Urothelium cell line (cell line): Measurements from ENCODE around the gene NCKAP5L.

ENCODE experiments used
- DNase-seq: peaks from one replicate; pipeline ENCODE4 v3.0.0; 2011; ENCODE audit warnings: low spot score, mixed read lengths
- FAIRE-seq: peaks from 2 replicates; lab custom pipeline; 2011; peaks lifted over from hg19 to GRCh38; lab: Jason Lieb, UNC

NCKAP5L gene

DNA sequence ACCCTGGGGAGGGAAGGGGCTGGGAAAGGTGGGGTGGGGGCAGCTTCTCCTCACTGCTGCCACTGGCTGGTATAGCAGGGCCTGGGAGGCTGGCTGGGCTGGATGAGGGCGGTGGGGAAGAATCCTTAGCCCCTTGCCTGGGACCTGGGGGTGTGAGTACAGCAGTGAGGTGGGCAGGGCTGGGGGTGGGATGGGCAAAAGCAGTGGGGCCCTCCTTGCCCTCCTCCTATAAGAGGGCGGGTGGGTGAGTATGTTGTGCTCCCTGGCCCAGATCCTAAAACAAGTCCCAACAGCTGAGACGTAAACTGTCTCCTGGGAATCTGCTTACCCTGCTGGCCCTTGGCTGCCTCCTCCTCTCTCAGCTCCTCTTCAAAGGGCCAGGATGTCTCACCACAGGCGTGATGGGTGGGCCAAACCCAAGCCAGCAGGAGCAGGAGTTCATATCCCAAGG, 2.2 kb downstream of the NCKAP5L start:
- FAIRE-seq (no peak), DNase-seq (no peak)

- FAIRE-seq (no peak), DNase-seq (no peak)
Measured at GRCh38 chr12:49825360-49825970, 2.7 kb downstream of the NCKAP5L start.

DNA sequence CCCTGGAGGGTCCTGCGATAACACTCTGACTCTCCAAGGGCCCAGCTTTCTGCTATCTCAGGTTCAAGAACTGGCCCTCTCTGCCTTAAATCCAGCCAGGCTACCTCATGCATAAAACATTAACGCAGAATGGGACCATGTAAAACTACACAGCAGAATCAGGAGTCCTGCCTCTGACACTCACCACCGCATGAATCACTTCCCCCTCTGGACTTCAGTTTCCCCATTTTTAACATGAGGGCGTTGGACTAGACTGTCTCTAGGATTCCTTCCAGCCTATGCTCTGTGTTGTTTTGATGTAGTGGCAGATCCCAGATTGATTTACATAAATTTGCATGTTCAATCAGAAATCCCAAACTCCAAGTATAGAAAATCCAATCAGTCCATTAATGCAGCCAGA, 3.3 kb downstream of the NCKAP5L start:
- no peak for DNase-seq
- no peak for FAIRE-seq

- FAIRE-seq, result no peak
- no peak for DNase-seq
Measured at GRCh38 chr12:49824416-49824815, 3.8 kb downstream of the NCKAP5L start.

DNA sequence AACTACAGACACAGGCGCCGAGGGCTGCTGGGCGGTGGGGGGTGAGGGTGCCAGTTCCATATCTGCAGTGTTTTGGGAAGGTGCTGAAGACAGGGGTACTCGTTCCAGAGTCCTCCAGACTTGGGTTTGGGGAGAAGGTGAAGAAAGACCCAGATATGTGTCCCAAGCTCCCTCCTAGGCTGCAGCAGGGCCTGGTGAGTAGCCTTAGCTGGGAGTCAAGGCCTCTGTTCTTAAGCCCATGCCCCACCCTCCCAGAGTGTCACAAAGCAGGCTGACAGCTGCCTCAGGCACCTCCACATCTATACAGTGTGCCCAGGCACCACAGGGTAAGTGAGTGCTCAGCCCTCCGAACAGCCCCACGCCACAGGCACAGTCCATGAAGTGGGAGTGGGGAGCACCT, 4.3 kb downstream of the NCKAP5L start:
- FAIRE-seq, result no peak
- DNase-seq, result no peak

GRCh38 chr12:49823350-49823749, 4.9 kb downstream of the NCKAP5L start:
- DNase-seq (no peak), FAIRE-seq (no peak)

GRCh38 chr12:49821373-49822287, 6.6 kb downstream of the NCKAP5L start:
- no peak for FAIRE-seq
- no peak for DNase-seq

- DNase-seq (no peak), FAIRE-seq (no peak)
Measured at GRCh38 chr12:49819786-49820185, 8.4 kb downstream of the NCKAP5L start.

GRCh38 chr12:49818241-49818895, 9.8 kb downstream of the NCKAP5L start:
- FAIRE-seq (no peak), DNase-seq (no peak)

GRCh38 chr12:49813131-49813530, 15.1 kb downstream of the NCKAP5L start:
- DNase-seq (no peak), FAIRE-seq (no peak)

DNA sequence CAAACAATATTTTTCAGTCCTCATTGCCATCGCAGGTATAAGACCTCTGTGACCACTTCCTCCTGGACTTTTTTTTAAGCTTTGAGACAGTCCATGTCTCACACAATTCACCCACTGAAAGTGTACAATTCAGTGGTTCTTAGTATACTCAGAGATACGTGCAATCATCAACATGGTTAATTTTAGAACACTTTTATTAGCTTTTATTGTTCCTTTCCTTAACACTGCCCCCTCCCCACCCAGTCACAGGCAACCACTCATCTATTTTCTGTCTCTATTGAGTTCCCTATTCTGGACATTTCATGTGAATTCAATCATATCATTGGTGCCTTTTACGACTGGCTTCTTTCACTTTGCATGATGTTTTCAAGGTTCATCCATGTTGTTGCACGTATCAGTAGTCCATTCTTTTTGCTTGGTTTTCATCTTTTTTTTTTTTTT, 16.2 kb downstream of the NCKAP5L start:
- DNase-seq (no peak), FAIRE-seq (no peak)

DNA sequence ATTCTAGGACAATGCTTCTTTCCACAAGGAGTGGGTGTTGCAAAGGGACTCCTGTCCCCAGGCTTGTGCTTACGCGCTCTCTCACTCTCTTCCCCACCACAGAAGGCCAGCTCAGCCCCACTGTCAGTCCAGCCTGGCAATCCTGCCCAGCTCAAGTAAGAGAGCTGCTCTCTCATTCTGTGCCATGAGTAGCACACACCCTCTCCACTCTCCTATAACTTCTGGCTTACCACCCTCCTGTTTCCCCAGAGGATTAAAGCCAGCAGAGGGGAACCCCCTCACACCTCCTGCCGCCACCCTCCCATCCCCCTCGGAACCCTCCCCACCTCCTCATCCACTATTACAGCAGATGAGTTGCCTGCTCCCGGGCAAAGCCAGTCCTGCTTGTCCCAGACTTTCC, 17.1 kb downstream of the NCKAP5L start:
- DNase-seq (no peak), FAIRE-seq (no peak)

- no peak for DNase-seq
- no peak for FAIRE-seq
Measured at GRCh38 chr12:49809906-49810389, 18.3 kb downstream of the NCKAP5L start.

DNA sequence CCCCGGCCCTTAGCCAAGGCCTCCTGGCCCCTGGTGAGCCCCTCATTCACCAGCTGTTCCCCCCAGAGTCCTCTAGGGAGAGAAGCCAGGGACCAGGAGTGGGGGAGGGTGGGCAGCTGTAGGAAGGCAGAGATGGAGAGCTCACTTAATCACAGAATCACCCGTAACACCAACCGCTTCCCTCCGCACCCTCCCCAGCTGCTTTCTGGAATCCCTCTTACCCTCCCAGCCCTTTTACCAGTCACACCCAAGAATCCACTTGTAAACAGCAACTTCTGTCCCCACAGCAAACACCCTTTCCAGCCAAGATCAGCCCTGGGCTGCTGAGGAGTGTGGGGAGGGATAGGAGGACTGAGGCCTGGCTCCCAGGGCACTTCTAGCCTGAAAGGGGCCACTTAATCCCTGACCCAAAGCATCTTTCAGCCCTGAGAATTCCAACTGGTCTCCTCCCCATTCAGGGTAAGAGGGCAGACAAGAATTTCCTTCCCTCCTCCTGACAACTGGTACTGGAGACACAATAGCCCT, 18.8 kb downstream of the NCKAP5L start:
- DNase-seq (no peak), FAIRE-seq (no peak)

DNA sequence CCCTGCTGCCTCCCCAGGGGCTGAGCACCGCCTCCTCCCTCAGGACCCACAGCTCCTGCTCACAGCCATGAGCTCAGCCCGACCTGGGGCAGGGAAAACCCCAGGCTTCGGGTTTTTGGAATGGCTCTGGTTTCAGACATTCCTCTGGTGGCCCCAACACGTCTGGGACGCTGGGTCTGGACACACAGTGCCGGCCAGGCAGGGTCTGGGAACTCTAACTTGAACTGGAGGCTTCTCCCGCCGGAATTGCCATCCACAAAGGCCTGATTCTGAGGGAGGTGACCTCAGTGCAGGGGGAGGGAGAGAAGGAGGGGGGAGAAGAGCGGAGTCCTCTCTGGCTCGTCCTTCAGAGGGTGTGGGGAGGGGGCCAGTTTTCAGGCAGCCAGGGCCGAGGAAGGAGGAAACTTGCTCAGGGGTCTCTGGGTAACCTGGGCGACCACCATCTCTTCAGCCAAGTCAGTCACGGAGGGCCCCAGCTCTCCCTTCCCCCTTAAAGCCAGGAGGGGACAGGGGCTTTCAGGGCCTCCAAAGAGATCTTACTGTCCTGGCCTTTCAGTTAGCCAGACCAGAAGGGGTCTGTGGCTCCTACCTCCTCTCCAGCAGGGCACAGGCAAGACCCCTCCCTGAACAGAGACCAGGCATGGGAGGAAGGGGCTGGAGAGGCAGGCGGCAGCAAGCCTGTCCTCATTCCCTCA, 19.4 kb downstream of the NCKAP5L start:
- FAIRE-seq, result no peak

DNA sequence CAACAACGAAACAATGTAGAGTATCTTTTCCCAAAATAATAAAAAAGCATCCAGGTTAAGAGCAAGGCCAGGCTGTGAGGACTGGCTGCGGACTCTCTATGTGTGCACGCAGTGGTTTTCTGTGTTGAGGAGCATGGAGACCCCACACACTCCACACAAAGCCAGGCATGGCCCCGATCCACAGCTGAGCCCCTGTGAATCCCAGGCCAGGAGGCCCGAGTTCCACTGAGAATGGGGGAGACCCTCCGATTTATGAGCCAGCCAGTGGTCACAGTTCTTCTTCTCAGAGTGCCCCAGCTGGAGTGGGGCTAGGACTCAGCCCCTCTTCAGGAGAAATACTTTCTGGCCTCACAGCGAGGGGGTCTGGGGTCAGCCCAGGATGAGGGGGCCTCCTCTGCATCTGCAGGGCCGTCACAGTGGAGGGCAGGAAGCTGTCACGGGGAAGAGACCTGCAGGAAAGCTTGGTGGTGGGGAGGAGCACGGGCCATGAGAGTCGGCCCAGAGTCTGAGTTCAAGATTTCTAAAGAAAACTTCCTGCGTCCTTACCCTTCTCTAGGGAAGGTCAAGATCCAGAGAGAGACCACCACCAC, 20.1 kb downstream of the NCKAP5L start:
- no peak for DNase-seq
- FAIRE-seq, result no peak

More for the DNA sequence above, 19.4 kb downstream of the NCKAP5L start:
- DNase-seq, result no peak

DNA sequence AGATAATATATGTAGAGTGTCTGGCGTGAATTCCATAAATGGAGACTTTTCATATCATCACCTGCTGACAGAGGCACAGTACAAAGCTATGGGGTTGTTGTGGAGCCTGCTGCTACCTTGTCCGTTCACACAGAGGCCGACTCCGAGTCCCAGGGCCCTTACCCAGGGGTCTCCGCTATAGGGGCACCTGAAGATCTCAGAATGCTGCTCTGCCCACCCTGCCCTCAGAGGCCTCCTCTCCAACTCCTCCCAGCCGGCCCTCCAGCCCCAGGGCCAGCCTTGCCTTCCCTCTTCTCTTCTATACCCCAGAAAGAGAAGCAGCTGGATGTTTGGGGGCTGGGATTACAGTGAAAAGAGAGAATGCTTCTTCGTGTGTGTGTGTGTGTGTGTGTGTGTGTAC, 21.3 kb downstream of the NCKAP5L start:
- no peak for FAIRE-seq

DNA sequence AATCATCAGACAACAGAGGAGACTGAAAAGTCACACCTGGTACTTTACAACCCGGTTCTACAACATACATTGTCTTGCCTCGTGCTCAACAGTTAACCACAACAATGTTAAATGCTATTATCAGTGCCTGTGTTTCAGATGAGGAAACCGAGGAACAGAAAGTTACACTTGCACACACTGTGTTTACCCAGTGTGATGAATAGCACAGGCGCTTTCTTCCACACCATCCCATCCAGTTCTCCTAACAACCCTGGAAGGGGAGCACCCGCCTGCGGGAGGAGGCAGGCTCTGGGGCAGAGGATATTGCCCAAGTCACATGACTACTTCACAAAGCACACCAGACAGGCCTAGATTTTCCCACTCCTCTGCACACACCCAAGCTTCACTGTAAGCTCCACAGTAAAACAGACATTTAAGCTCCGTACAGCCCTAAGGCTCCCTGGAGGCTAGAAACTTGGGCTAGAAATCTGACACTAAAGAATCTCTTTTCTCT, 21.8 kb downstream of the NCKAP5L start:
- FAIRE-seq (no peak), DNase-seq (no peak)

More for the DNA sequence above, 21.3 kb downstream of the NCKAP5L start:
- no peak for DNase-seq

DNA sequence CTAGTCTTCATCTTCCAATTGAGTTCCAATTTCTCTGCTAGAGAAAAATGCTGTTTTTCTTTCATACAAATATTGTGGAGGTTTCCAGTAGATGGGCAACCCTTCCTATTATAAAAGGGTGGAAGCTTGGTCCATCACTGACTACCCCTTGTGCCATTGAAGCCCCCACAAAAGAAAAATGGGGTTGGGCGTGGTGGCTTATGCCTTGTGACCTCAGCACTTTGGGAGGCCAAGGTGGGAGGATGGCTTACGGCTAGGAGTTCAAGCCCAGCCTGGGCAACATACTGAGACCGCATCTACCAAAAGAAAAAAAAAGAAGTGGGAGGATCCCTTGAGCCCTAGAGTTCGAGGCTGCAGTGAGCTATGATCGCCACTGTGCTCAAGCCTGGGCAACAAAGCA, 22.8 kb downstream of the NCKAP5L start:
- no peak for DNase-seq
- no peak for FAIRE-seq

GRCh38 chr12:49804821-49805220, 23.4 kb downstream of the NCKAP5L start:
- DNase-seq (no peak), FAIRE-seq (no peak)
